GM19193 (cell line): Measurements from ENCODE around the gene CLIC4.

Source experiments
- POLR2A ChIP-seq: IDR thresholded peaks from 4 replicates; pipeline ENCODE4 v1.6.1; 2011; ENCODE audit not compliant: insufficient read depth, insufficient read length; ENCODE audit errors: extremely low read depth

CLIC4 gene

DNA sequence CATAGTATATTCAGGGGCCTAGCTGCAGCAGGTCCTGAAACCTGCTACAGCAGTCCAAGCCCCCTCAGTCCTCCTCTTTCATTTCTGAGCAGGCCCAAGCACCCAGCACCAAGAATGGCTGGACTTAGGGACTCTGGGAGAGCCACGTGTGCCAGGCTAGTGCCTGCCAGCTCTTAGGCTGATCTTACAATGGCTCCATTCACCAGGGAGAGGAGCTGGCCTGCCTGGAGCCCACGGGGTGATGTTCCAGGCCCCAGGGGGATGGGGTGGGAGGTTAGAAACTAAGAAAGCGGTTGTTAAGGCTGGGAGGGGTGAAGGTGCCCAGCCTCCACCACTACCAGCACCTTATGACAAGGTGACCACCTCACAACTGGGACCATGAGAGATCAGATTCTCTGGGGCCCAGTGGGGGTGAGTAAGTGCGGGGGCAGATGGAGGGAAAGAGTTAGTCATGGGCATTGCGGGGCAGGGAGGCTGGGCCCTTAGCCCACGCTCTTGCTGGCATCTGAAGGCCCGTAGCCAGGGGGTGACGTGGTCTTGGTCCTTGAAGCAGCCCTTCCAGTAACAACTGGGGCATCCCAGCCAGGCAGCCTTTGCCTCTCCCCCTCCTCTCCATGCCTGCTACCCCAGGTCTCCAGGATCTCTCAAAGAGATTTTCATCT is 30.3 kb upstream of the CLIC4 start:
- no peak for TF ChIP-seq POLR2A

DNA sequence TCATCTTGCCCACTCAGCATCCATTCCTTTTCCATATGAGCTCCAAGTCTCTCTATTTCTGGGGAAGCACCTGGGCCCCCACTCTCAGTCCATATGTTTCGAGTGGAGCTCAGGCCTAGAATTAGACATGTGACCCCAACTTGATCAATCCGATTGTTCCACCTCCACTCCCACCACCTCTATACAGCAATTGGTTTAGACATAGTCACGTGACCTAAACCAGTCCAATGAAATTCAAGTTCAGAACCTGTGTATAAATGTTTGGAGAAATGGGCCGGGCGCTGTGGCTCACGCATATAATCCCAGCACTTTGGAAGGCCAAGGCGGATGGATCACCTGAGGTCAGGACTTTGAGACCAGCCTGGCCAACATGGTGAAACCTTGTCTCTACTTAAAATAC is 29.6 kb upstream of the CLIC4 start:
- no peak for TF ChIP-seq POLR2A

DNA sequence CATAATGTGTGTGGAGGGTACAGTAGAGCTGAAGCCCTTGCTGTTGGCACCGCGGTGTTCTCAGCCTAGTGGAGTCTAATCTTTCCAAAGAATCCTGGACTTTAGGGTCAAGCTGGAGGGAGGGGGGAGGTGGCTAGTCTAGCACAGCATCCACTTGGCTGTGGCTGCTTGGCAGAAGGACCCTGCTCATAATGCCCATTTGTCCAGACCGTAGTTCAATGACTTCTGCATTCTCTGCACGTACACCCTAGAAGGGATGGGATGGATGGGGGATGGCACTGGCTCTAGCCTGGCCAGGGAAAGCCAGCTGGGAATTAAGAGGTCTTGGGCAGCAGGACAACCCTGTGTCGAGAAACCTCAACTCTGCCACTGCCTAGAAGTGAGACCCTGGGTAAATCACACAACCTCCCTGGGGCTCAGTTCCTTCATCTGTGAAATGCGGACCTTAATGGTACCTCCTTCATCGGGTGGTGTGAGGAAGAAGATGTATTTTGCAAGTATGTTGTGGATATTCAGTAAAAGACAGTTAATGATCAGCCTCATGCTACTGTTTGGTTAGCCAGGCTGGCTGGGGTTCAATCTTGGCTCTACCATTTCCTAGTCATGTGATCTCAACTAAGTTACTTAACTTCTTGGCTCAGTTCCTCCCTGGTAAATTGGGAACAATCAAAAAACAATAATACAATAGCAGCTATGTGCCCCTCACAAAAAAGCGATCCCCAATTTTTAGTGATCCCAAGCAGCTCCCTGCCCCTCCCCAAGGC is 27.2 kb upstream of the CLIC4 start:
- no peak for TF ChIP-seq POLR2A

DNA sequence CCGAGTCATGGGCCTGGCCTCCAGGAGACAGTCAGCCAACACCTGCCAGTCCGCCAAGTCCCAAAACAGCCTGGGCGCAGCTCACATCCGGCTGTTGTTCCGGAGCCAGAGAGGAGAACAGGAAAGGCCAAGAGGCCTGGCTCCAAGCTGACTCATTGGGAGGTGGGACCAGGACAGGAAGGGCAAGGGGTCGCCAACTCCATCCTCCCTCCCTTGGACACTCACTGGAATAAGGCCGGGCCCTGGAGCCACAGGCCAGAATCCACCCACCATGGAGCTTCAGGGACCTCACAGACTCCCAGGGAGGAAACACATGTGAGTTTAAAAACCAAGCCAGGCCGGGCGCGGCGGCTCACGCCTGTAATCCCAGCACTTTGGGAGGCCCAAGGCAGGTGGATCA is 25.1 kb upstream of the CLIC4 start:
- TF ChIP-seq POLR2A = no peak

- no peak for TF ChIP-seq POLR2A
Observed at GRCh38 chr1:24721533-24721932, 23.7 kb upstream of the CLIC4 start.

DNA sequence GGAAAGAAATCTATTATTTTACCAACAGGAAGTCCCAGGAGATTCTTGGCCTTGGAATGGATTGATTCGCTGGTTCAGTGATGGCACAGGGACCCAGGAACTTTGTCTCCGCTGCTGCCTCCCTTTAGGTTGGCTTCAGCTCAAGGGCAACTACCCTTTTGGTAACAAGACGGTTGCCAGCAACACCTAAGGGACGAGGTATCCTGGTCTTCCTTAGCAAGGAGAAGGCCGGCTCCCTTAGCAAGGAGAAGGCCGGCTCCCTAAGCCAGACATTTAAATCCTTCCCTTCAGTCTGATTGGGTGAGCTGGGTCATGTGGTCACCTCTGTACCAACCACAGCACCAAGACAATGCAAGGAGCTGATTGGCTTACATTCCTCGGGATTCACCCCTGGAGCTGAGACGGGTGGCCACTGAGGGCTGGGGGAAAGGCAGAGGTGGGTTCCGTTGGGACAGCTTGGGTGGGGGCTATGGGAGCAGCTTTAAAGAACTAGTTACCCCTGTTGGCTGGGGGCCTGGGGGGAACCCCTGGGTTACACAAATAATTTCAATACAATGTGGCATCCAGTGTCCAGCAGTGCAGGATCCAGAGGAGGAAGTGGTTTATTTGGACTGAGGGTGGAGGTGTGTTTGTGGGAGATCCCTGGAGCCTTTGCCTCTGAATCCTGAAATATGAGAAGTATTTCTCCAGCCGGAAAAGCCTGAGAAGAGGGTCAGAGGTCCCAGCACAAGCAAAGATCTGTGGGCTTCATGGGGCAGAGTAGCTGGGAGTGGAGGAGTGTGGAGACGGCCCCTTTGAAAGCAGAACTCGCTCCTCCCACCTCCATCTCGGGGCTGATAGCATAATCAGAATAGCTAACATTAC is 20.7 kb upstream of the CLIC4 start:
- no peak for TF ChIP-seq POLR2A

- TF ChIP-seq POLR2A = no peak
Observed at GRCh38 chr1:24725209-24725651, 20.0 kb upstream of the CLIC4 start.

- no peak for TF ChIP-seq POLR2A
Observed at GRCh38 chr1:24726741-24727140, 18.5 kb upstream of the CLIC4 start.

DNA sequence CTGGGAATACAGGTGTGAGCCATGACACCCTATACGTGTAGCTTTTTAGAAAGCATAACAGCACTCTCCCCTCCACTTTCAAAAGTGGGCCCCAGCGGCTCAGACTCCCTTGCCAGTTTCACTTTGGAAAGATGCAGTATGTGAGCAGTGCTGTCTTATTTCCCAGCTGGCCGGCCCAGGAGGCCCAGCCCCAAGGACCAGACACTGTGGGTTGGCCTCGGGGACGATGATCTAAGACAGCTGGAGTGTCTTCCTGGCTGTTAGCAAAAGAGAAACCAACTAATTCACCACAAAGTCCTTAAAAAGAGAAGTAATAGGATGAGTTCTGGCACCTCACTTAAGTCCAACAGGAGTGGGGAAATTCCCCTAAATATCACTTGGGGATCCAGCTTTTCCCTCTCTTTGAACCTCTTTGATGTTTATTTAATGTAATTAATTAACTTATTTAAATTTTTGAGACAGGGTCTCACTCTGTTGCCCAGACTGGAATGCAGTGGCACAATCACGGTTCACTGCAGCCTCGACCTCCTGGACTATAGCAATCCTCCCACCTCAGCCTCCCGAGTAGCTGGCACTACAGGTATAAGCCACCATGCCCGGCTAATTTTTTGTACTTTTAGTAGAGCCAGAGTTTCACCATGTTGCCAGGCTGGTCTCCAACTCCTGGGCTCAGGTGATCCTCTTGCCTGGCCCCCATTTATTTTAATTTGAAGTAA is 17.6 kb upstream of the CLIC4 start:
- TF ChIP-seq POLR2A = no peak

GRCh38 chr1:24728982-24729381 is 16.3 kb upstream of the CLIC4 start:
- no peak for TF ChIP-seq POLR2A

DNA sequence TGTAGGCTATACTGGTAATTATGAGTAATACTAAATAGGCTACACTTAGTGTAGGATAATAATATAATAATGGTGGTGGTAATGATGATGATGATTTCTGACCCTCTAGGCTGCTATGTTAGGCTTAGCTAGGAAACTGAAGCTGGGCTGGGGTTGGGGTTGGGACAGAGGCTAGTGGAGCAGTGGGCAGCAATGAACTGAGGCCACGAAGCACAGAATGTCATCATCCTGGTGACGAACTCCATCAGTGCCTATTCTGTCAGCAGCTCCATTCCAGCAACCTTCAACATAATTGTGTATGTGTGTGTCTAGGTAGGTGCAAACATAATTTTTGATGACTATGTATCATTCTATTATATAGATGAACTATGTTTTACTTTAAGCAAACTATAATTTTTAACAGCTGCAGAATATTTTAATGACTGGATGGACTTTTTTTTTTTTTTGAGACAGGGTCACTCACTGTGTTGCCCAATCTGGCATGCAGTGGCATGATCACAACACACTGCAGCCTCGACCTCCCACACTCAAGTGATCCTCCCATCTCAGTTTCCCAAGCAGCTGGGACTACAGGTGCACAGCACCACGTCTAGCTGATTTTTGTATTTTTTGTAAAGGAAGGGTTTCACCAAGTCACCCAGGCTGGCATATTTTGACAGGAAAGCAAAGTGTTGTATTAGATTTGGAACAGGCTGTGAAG is 12.9 kb upstream of the CLIC4 start:
- no peak for TF ChIP-seq POLR2A

- TF ChIP-seq POLR2A = no peak
Observed at GRCh38 chr1:24735156-24735508, 10.1 kb upstream of the CLIC4 start.

GRCh38 chr1:24735509-24736375 is 9.5 kb upstream of the CLIC4 start:
- TF ChIP-seq POLR2A = no peak
